ACC112 (cell line): Measurements from ENCODE around the gene ZNF496.
A peak's percentile ranks its signal among the peaks of the same experiment; 100 is the strongest.

Source experiments
- H2AFZ ChIP-seq: fragments of 200-600 bp; sonication (generic); one replicate; pipeline ENCODE4 v1.6.0; 2017; ENCODE audit warnings: antibody characterized with exemption, low read length; ENCODE audit not compliant: unreplicated experiment
- H3K27ac ChIP-seq: fragments of 200-600 bp; sonication (generic); 2 replicates; pipeline ENCODE4 v1.5.1; 2014; ENCODE audit warnings: low read depth, mild to moderate bottlenecking, antibody characterized with exemption, low read length, moderate library complexity
- H3K27me3 ChIP-seq: fragments of 200-600 bp; sonication (generic); 2 replicates; pipeline ENCODE4 v1.6.1; 2014; ENCODE audit warnings: mild to moderate bottlenecking, antibody characterized with exemption, low read length, moderate library complexity, mixed read lengths; ENCODE audit not compliant: insufficient read depth
- H3K36me3 ChIP-seq: fragments of 200-600 bp; sonication (generic); 2 replicates; pipeline ENCODE4 v1.6.1; 2016; ENCODE audit warnings: mild to moderate bottlenecking, antibody characterized with exemption, low read length, moderate library complexity, mixed read lengths; ENCODE audit not compliant: insufficient read depth
- H3K4me1 ChIP-seq: fragments of 200-600 bp; sonication (generic); one replicate; pipeline ENCODE4 v1.6.1; 2016; ENCODE audit warnings: low read length, mixed read lengths; ENCODE audit not compliant: insufficient read depth, unreplicated experiment, control insufficient read depth
- H3K4me3 ChIP-seq: fragments of 200-600 bp; sonication (generic); 2 replicates; pipeline ENCODE4 v1.5.1; 2014; ENCODE audit warnings: mild to moderate bottlenecking, low read depth, low read length
- H3K79me2 ChIP-seq: fragments of 200-600 bp; sonication (generic); one replicate; pipeline ENCODE4 v1.6.0; 2016; ENCODE audit warnings: low read length; ENCODE audit not compliant: control insufficient read depth, unreplicated experiment, insufficient read depth

Gene ZNF496

GRCh38 chr1:247337961-247338360 lies 6.3 kb upstream of the ZNF496 start:
- Histone ChIP-seq H3K36me3 (peaks cover 3% of the 10 kb centered on the region; the same call in 1 of the 2 replicates), H3K27ac (no peak overlapping the region), H2AFZ (no peak overlapping the region), H3K4me3 (no peak overlapping the region), H3K4me1 (peaks cover 21% of the 10 kb centered on the region), H3K79me2 (peaks cover 31% of the 10 kb centered on the region), H3K27me3 (no peaks in the 10 kb centered on the region)

DNA sequence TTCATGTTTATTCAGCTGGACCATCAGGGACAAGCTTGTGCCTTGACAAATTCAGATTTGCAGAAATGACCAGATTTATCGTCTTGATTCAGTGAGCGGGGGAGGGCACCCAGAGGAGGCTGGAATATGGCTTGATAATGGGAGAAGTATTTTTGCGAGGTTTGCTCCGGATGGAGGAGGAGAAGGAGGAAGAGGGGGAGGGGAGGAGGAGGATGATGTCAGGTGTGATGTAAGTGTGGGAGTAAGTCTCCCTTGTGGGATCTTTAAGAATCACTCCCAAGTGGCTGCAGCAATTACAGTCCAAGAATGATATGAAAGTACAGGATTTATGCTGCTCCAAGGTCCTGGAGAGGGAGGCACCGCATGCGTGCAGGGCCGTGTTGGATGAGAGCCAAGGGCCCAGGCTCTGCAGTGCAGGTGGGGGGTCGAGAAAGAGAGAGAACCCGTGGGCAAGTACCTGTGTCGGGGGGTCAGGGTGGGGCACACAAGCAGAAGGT lies 5.6 kb upstream of the ZNF496 start:
- H3K36me3 ChIP-seq, result peaks cover 3% of the 10 kb centered on the region; the same call in 1 of the 2 replicates

GRCh38 chr1:247336390-247336789 lies 4.7 kb upstream of the ZNF496 start:
- Histone ChIP-seq H3K36me3 (peaks cover 3% of the 10 kb centered on the region; the same call in 1 of the 2 replicates), H3K4me1 (peaks cover 16% of the 10 kb centered on the region), H3K79me2 (peaks cover 39% of the 10 kb centered on the region), H3K4me3 (no peak overlapping the region), H3K27ac (no peak overlapping the region), H3K27me3 (no peaks in the 10 kb centered on the region), H2AFZ (no peak overlapping the region)

More for the DNA sequence above, 5.6 kb upstream of the ZNF496 start:
- H3K27ac ChIP-seq, result no peak overlapping the region
- H3K4me1 ChIP-seq, result peaks cover 16% of the 10 kb centered on the region
- peaks cover 38% of the 10 kb centered on the region for H3K79me2 ChIP-seq
- H3K4me3 ChIP-seq, result no peak overlapping the region
- no peak overlapping the region for H2AFZ ChIP-seq
- no peaks in the 10 kb centered on the region for H3K27me3 ChIP-seq

DNA sequence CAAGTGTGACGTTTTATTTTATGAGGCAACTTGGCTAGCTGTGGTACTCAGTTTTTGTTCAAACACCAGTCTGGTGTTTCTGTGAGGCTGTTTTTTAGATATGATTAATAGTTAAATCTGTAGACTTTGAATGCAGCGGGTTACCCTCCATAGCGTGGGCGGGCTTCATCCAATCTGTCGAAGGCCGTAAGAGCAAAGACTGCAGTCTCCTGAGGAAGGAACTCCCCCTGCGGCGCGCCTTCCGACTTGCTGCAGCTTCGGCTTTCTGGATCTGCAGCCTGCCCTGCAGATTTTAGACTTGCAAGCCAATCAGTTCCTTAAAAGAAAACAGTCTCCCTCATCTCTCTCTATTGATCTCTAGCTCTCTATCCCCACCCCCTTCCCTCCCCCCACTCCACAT lies 4.2 kb upstream of the ZNF496 start:
- Histone ChIP-seq H2AFZ (no peak overlapping the region), H3K79me2 (peaks cover 41% of the 10 kb centered on the region), H3K4me3 (no peak overlapping the region), H3K27ac (no peak overlapping the region), H3K4me1 (peaks cover 16% of the 10 kb centered on the region), H3K27me3 (no peaks in the 10 kb centered on the region), H3K36me3 (peaks cover 3% of the 10 kb centered on the region; the same call in 1 of the 2 replicates)

GRCh38 chr1:247334378-247335133 lies 2.9 kb upstream of the ZNF496 start:
- H3K36me3 ChIP-seq, result peaks cover 3% of the 10 kb centered on the region; the same call in 1 of the 2 replicates
- peaks cover 54% of the 10 kb centered on the region for H3K79me2 ChIP-seq
- H3K27ac ChIP-seq, result no peak overlapping the region
- H3K4me3 ChIP-seq, result no peak overlapping the region
- no peak overlapping the region for H2AFZ ChIP-seq
- H3K27me3 ChIP-seq, result no peaks in the 10 kb centered on the region
- H3K4me1 ChIP-seq, result peaks cover 24% of the 10 kb centered on the region

DNA sequence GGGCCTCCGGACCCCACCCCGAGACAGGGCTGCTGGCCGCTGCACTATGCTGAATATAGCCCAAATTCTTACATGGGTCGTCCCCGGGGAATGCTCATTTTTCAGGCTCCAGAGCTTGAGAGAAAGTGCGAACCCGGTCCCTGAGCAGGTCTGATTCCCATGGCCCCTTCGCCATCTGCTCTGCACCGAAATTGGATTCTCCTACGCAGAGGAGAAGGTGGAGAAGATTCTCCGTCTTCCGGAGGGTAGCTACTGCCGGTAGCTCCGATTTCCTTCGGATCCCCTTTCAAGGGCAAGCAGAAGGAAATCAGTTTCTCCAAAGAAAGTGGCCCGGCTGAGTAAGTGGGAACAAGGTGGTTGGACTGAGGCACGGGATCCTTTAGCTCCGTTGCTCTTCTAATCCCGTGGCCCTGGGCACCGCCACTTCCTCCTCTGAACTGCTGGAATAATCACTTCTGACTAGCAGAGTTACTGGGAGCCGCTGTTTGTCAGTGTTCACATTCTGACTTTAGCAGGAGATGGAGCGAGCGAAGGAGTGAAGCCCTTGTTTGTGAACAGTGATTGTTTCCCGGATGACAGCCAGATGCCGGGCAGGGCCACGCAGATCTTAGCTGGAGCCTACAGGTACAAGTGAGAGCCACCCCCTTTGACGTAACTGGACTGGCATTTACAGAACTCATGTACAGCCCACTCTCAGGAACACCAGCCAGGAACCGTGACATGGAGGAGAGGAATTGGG lies 1.1 kb upstream of the ZNF496 start:
- Histone ChIP-seq H3K4me3 (peak overlapping the region; percentile 97), H3K4me1 (peaks cover 17% of the 10 kb centered on the region), H3K27me3 (no peaks in the 10 kb centered on the region), H2AFZ (peak overlapping the region; percentile 20), H3K27ac (peak overlapping the region; percentile 63; the same call in 1 of the 2 replicates), H3K79me2 (peaks cover 53% of the 10 kb centered on the region), H3K36me3 (peaks cover 6% of the 10 kb centered on the region; the same call in 1 of the 2 replicates)

DNA sequence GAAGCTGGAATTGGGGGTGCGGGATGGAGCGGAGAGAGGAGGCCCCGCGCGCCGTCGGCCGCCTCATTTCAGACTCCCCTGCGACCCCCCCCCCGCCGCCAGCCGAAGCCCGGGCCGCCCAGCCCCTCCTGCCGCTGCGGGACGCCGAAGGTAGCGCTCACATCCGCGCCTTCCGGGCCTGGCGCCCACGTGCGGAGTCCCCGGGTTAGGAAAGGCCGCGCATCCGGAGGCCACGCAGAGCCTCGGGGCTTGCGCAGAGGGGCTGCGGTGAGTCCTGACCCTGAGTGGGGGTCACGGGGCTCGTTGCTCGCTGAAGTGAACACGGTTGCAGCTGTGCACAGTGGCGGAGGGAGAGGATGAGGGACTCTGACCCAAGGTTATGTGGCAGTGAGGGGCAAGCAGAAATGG lies 552 bp upstream of the ZNF496 start:
- Histone ChIP-seq H3K27me3 (no peaks in the 10 kb centered on the region), H3K36me3 (peaks cover 6% of the 10 kb centered on the region; the same call in 1 of the 2 replicates), H3K4me1 (peaks cover 17% of the 10 kb centered on the region), H3K27ac (peak overlapping the region; percentile 63; the same call in 1 of the 2 replicates), H3K4me3 (peak overlapping the region; percentile 97), H3K79me2 (peaks cover 49% of the 10 kb centered on the region), H2AFZ (peak overlapping the region; percentile 20)

- no peaks in the 10 kb centered on the region for H3K27me3 ChIP-seq
- peaks cover 17% of the 10 kb centered on the region for H3K4me1 ChIP-seq
- H3K79me2 ChIP-seq, result peaks cover 48% of the 10 kb centered on the region
- peak overlapping the region; percentile 97 for H3K4me3 ChIP-seq
- H2AFZ ChIP-seq, result peak overlapping the region; percentile 39
- H3K36me3 ChIP-seq, result peaks cover 6% of the 10 kb centered on the region; the same call in 1 of the 2 replicates
- peak overlapping the region; percentile 63; the same call in 1 of the 2 replicates for H3K27ac ChIP-seq
These were observed 519 bp downstream of the ZNF496 start for GRCh38 chr1:247331172-247331524.

DNA sequence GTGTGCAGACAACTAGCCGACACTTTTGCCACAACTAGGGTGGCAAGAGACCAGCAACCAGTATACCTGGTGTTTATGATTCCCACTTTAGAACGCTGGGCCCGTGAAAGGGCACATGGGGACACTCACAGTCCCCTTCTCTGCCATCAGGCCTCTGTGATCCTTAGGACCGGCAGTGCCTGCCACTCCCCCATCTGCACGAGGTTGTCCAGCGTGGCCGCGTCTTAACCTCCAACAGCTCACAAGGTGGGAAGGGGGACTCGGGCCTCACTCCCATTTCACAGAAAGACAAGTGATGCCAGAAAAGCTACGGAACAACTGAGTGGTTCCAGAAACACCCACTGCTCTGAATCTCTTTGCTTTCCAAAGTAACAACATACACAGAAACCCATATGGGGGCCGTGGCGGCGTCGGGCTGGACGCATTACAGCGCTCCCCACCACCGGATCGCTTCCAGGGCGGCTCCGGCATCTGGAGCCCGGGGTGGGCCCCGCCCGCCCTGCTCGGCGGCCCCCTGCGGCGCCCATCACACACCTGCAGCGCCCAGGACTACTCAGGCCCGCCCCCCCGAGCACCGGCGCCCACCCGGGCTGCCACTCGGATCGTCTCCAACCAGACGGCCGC lies 1.0 kb downstream of the ZNF496 start:
- Histone ChIP-seq H3K4me3 (peak overlapping the region; percentile 97), H3K27ac (no peak overlapping the region)

DNA sequence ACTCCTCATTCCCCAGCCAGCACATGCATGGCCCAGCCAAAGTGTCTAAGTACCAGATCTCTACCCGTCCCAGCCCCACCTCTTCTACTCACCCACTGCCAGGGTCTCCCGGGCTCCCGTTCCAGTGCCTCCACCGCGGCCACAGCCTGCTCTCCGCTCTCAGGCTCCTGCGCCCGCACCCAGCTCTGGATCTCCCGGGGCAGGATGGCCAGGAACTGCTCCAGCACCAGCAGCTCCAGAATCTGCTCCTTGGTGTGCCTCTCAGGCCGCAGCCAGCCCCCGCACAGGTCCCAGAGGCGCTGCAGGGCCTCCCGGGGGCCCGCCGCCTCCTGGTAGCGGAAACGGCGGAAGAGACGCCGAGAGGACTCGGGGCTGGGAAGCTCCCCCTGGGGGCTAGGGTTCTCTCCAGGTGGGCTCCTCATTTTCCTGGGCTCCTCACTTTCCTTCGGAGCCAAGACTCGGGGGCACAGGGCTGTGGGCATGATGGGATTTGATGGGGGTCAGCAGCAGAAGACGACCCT lies 2.5 kb downstream of the ZNF496 start:
- Histone ChIP-seq H3K27ac (no peak overlapping the region), H3K36me3 (peaks cover 6% of the 10 kb centered on the region; the same call in 1 of the 2 replicates), H3K4me1 (peaks cover 17% of the 10 kb centered on the region), H3K4me3 (no peak overlapping the region), H3K27me3 (no peaks in the 10 kb centered on the region), H3K79me2 (peaks cover 35% of the 10 kb centered on the region), H2AFZ (no peak overlapping the region)

More for the DNA sequence above, 1.0 kb downstream of the ZNF496 start:
- Histone ChIP-seq H3K79me2 (peaks cover 48% of the 10 kb centered on the region), H3K4me1 (peaks cover 17% of the 10 kb centered on the region), H3K27me3 (no peaks in the 10 kb centered on the region), H2AFZ (peak overlapping the region; percentile 39), H3K36me3 (peaks cover 6% of the 10 kb centered on the region; the same call in 1 of the 2 replicates)
